Peyer's patch (tissue), 4 donors: ENCODE results near the gene SORL1.

Source experiments
- POLR2A ChIP-seq, 2 donors: fragments of 450-650 bp; IDR thresholded peaks; one replicate each; pipeline ENCODE4 v1.5.1; 2017; ENCODE audit warnings: antibody characterized with exemption in 2 of 2, mild to moderate bottlenecking in 2 of 2, moderate library complexity in 2 of 2
- TF ChIP-seq, protein P1 (sequence below), 6 experiments: fragments of 450-650 bp in 4 of 6; fragments of 200-600 bp in 2 of 6; sonication (generic) in 1 of 6; IDR thresholded peaks; one replicate each; pipeline ENCODE4 v1.5.1; 2017 to 2019; ENCODE audit warnings: antibody characterized with exemption in 6 of 6, mild to moderate bottlenecking in 3 of 6, moderate library complexity in 1 of 6

DNA sequence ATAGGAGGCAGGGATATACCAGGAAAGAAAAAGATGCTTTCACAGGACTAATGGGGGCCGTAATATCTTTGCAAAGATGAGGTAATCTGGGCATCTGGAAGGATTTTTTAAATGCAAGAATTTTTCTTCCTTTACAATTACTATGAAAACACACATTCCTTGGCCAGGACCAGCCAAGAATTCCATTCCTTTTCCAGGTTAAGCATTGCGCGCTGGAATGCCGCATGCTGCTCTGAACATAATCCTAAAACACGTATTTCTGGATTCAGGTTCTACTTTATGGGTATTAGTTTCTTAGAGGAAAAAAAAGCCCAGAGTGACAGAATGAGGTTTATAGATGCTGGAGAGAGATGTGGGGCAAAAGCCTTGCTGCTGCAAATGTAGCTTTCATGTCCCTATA, 100.0 kb downstream of the SORL1 start:
- TF ChIP-seq, protein P1, sequence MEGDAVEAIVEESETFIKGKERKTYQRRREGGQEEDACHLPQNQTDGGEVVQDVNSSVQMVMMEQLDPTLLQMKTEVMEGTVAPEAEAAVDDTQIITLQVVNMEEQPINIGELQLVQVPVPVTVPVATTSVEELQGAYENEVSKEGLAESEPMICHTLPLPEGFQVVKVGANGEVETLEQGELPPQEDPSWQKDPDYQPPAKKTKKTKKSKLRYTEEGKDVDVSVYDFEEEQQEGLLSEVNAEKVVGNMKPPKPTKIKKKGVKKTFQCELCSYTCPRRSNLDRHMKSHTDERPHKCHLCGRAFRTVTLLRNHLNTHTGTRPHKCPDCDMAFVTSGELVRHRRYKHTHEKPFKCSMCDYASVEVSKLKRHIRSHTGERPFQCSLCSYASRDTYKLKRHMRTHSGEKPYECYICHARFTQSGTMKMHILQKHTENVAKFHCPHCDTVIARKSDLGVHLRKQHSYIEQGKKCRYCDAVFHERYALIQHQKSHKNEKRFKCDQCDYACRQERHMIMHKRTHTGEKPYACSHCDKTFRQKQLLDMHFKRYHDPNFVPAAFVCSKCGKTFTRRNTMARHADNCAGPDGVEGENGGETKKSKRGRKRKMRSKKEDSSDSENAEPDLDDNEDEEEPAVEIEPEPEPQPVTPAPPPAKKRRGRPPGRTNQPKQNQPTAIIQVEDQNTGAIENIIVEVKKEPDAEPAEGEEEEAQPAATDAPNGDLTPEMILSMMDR (IDR thresholded peaks at IDR 0.05), result no peak
- TF ChIP-seq POLR2A (IDR thresholded peaks at IDR 0.05), result no peak
